K562 (cell line): ENCODE results near the gene GRK1.

Source experiments
- ATF3 ChIP-seq, 2 experiments: fragments of 450-650 bp in 1 of 2; sonication (generic) in 1 of 2; formaldehyde crosslinking in 1 of 2; IDR thresholded peaks in 1 of 2; conservative IDR thresholded peaks in 1 of 2; 2 replicates each; pipeline versions ENCODE4 v1.6.1 to v1.8.1; 2016 to 2023; ENCODE audit warnings: mild to moderate bottlenecking in 2 of 2, moderate library complexity in 2 of 2, inconsistent platforms in 1 of 2, missing genetic modification reagents in 1 of 2
- CEBPB ChIP-seq: fragments of 450-650 bp; IDR thresholded peaks from 2 replicates; pipeline ENCODE4 v1.6.1; 2016; ENCODE audit warnings: missing genetic modification characterization, missing compliant biosample characterization
- CHD2 ChIP-seq: IDR thresholded peaks from 2 replicates; pipeline ENCODE4 v1.6.1; 2011; ENCODE audit warnings: low read depth, low read length
- CTCF ChIP-seq, 3 experiments: IDR thresholded peaks in 2 of 3; conservative IDR thresholded peaks in 1 of 3; 2 replicates each; pipeline ENCODE4 v1.5.1; 2011 to 2012; ENCODE audit warnings: low read length in 3 of 3, mild to moderate bottlenecking in 3 of 3, control low read depth in 2 of 3, improper control_type of control experiment in 1 of 3, inconsistent platforms in 1 of 3, low read depth in 1 of 3, mixed read lengths in 1 of 3, moderate library complexity in 1 of 3; ENCODE audit not compliant: insufficient read depth in 2 of 3
- FOS ChIP-seq: IDR thresholded peaks from 3 replicates; pipeline ENCODE4 v1.6.1; 2011; ENCODE audit not compliant: insufficient read length; ENCODE audit errors: extremely low read depth
- PHF20 ChIP-seq: fragments of 450-650 bp; IDR thresholded peaks from 2 replicates; pipeline ENCODE4 v1.6.1; 2018; ENCODE audit not compliant: partially characterized antibody
- TAL1 ChIP-seq: fragments of 450-650 bp; IDR thresholded peaks from 2 replicates; pipeline ENCODE4 v1.6.1; 2016; ENCODE audit warnings: mild to moderate bottlenecking
- TCF3 ChIP-seq: sonication (generic); formaldehyde crosslinking; IDR thresholded peaks from 2 replicates; pipeline ENCODE4 v1.4.0; 2020; ENCODE audit warnings: mild to moderate bottlenecking, missing genetic modification reagents
- ZBTB33 ChIP-seq: sonication (generic); formaldehyde crosslinking; IDR thresholded peaks from 2 replicates; pipeline ENCODE4 v1.8.1; 2023; ENCODE audit warnings: mild to moderate bottlenecking, missing genetic modification reagents
- ZBTB34 ChIP-seq: fragments of 250-450 bp; sonication (Bioruptor Pico); IDR thresholded peaks from 2 replicates; pipeline ENCODE4 v1.8.0; 2021; ENCODE audit warnings: mild to moderate bottlenecking, moderate library complexity

GRCh38 chr13:113751491-113751890 is 84.5 kb downstream of the GRK1 start:
- TF ChIP-seq ZBTB34 (CRISPR knock-in tag) (no peak), CTCF (IDR thresholded peaks at IDR 0.05 in 2 of 3, conservative IDR thresholded peaks at IDR 0.05 in 1 of 3; ENCODE audit: insufficient read depth in 2 of 3, low read depth in 1 of 3, low read length in 3 of 3) (no peak), PHF20 (no peak), ATF3 (IDR thresholded peaks at IDR 0.05) (no peak), ATF3 (CRISPR knock-in tag; conservative IDR thresholded peaks at IDR 0.05) (no peak), CEBPB (tag) (no peak), ZBTB33 (CRISPR knock-in tag) (no peak), FOS (no peak), CHD2 (no peak), TCF3 (no peak), TAL1 (no peak)
